MM.1S (cell line): Measurements from ENCODE around the gene PSEN1.
"Not testable (repeated sequence)": the region's sequence is repeated elsewhere in the genome, so short reads cannot be mapped to it uniquely, and the experiment has no call there.

ENCODE experiments used
- DNase-seq: peaks from one replicate; pipeline ENCODE4 v3.0.0-alpha.2; 2015
- H2AFZ ChIP-seq: fragments of 300-600 bp; sonication (generic); 2 replicates; pipeline ENCODE4 v1.6.0; 2016; ENCODE audit warnings: antibody characterized with exemption, low read length
- H3F3A ChIP-seq: fragments of 300-600 bp; sonication (generic); 2 replicates; pipeline ENCODE4 v1.6.1; 2016; ENCODE audit warnings: mild to moderate bottlenecking, antibody characterized with exemption, low read length, moderate library complexity, mixed read lengths; ENCODE audit not compliant: insufficient read depth
- H3K27ac ChIP-seq: fragments of 300-600 bp; sonication (generic); 2 replicates; pipeline ENCODE4 v1.5.1; 2016; ENCODE audit warnings: mild to moderate bottlenecking, low read length
- H3K27me3 ChIP-seq: fragments of 300-600 bp; sonication (generic); replicated peaks from 2 replicates; pipeline ENCODE4 v1.6.0; 2016; ENCODE audit warnings: low read length; ENCODE audit not compliant: insufficient read depth
- H3K36me3 ChIP-seq: fragments of 300-600 bp; sonication (generic); replicated peaks from 2 replicates; pipeline ENCODE4 v1.6.1; 2016; ENCODE audit warnings: mild to moderate bottlenecking, low read length, mixed read lengths; ENCODE audit not compliant: insufficient read depth
- H3K4me1 ChIP-seq: fragments of 300-600 bp; sonication (generic); 2 replicates; pipeline ENCODE4 v1.6.1; 2016; ENCODE audit warnings: low read length, mixed read lengths
- H3K4me2 ChIP-seq: fragments of 300-600 bp; sonication (generic); 2 replicates; pipeline ENCODE4 v1.6.0; 2016; ENCODE audit warnings: low read depth, low read length
- H3K4me3 ChIP-seq: fragments of 300-600 bp; sonication (generic); 2 replicates; pipeline ENCODE4 v1.5.1; 2016; ENCODE audit warnings: low read length, mixed read lengths
- H3K79me2 ChIP-seq: fragments of 300-600 bp; sonication (generic); 2 replicates; pipeline ENCODE4 v1.6.1; 2016; ENCODE audit warnings: mixed run types, low read length, mixed read lengths
- H3K9ac ChIP-seq: fragments of 300-600 bp; sonication (generic); 2 replicates; pipeline ENCODE4 v1.6.1; 2016; ENCODE audit warnings: low read length, mixed read lengths
- H3K9me2 ChIP-seq: fragments of 300-600 bp; sonication (generic); replicated peaks from 2 replicates; pipeline ENCODE4 v1.6.1; 2016; ENCODE audit warnings: mild to moderate bottlenecking, low read length, mixed read lengths; ENCODE audit not compliant: insufficient read depth
- H3K9me3 ChIP-seq: fragments of 300-600 bp; sonication (generic); replicated peaks from 2 replicates; pipeline ENCODE4 v1.6.1; 2016; ENCODE audit warnings: mild to moderate bottlenecking, low read length, mixed read lengths; ENCODE audit not compliant: insufficient read depth
- H4K20me1 ChIP-seq: fragments of 300-600 bp; sonication (generic); 2 replicates; pipeline ENCODE4 v1.6.1; 2016; ENCODE audit warnings: mild to moderate bottlenecking, low read length, moderate library complexity, mixed read lengths; ENCODE audit not compliant: insufficient read depth
- CTCF ChIP-seq: fragments of 300-600 bp; sonication (generic); IDR thresholded peaks from 2 replicates; pipeline ENCODE4 v1.5.1; 2016; ENCODE audit warnings: antibody characterized with exemption, low read length, mixed read lengths
- EZH2 ChIP-seq: fragments of 300-600 bp; sonication (generic); optimal IDR thresholded peaks from 2 replicates; pipeline ENCODE3; 2017; ENCODE audit warnings: low read depth, mild to moderate bottlenecking, antibody characterized with exemption, low read length, mixed read lengths
- EZH2phosphoT487 ChIP-seq: fragments of 300-600 bp; sonication (generic); IDR thresholded peaks from 2 replicates; pipeline ENCODE4 v1.6.1; 2018; ENCODE audit warnings: antibody characterized with exemption, low read length

The PSEN1 gene

GRCh38 chr14:73168274-73168673 lies 32.0 kb downstream of the PSEN1 start:
- Histone ChIP-seq H3F3A (no peaks in the 10 kb centered on the region), H3K4me3 (no peak overlapping the region), H3K9ac (no peak overlapping the region), H3K79me2 (no peaks in the 10 kb centered on the region), H3K9me3 (no peaks in the 10 kb centered on the region), H3K27ac (no peak overlapping the region), H3K36me3 (no peaks in the 10 kb centered on the region), H4K20me1 (no peaks in the 10 kb centered on the region), H3K4me2 (no peak overlapping the region), H2AFZ (no peak overlapping the region), H3K27me3 (no peaks in the 10 kb centered on the region), H3K9me2 (no peaks in the 10 kb centered on the region), H3K4me1 (no peaks in the 10 kb centered on the region)
- DNase-seq = no peak
- TF ChIP-seq EZH2phosphoT487 (no peak), EZH2 (no peak), CTCF (no peak)

- no peaks in the 10 kb centered on the region for H4K20me1 ChIP-seq
- no peaks in the 10 kb centered on the region for H3F3A ChIP-seq
- H2AFZ ChIP-seq = no peak overlapping the region
- no peak overlapping the region for H3K27ac ChIP-seq
- no peak overlapping the region for H3K9ac ChIP-seq
- no peaks in the 10 kb centered on the region for H3K27me3 ChIP-seq
- H3K9me2 ChIP-seq = no peaks in the 10 kb centered on the region
- H3K4me2 ChIP-seq = no peak overlapping the region
- no peaks in the 10 kb centered on the region for H3K4me1 ChIP-seq
- H3K4me3 ChIP-seq = no peak overlapping the region
- no peak for DNase-seq
- H3K36me3 ChIP-seq = no peaks in the 10 kb centered on the region
- TF ChIP-seq EZH2 (no peak), CTCF (no peak), EZH2phosphoT487 (no peak)
- no peaks in the 10 kb centered on the region for H3K79me2 ChIP-seq
- no peaks in the 10 kb centered on the region for H3K9me3 ChIP-seq
Observed at GRCh38 chr14:73168691-73169090, 32.4 kb downstream of the PSEN1 start.

GRCh38 chr14:73169855-73170254 lies 33.5 kb downstream of the PSEN1 start:
- H3K4me2 ChIP-seq, H3K27ac ChIP-seq, H3K79me2 ChIP-seq: not testable (repeated sequence)

GRCh38 chr14:73170686-73171085 lies 34.4 kb downstream of the PSEN1 start:
- Histone ChIP-seq H3K9me2 (no peaks in the 10 kb centered on the region), H3K4me2 (no peak overlapping the region), H3K79me2 (no peaks in the 10 kb centered on the region), H3K4me1 (no peaks in the 10 kb centered on the region), H3F3A (no peaks in the 10 kb centered on the region), H3K27me3 (no peaks in the 10 kb centered on the region), H2AFZ (no peak overlapping the region), H3K9me3 (no peaks in the 10 kb centered on the region), H3K36me3 (no peaks in the 10 kb centered on the region), H4K20me1 (no peaks in the 10 kb centered on the region), H3K4me3 (no peak overlapping the region), H3K27ac (no peak overlapping the region), H3K9ac (no peak overlapping the region)
- DNase-seq = no peak
- TF ChIP-seq EZH2phosphoT487 (no peak), CTCF (no peak), EZH2 (no peak)

More at GRCh38 chr14:73169855-73170254, 33.5 kb downstream of the PSEN1 start:
- H3K9ac ChIP-seq, H3K9me2 ChIP-seq, H3K4me1 ChIP-seq, DNase-seq, H4K20me1 ChIP-seq, H2AFZ ChIP-seq, H3K4me3 ChIP-seq, H3K9me3 ChIP-seq, H3K36me3 ChIP-seq, H3F3A ChIP-seq, H3K27me3 ChIP-seq: not testable (repeated sequence)
